Myometrial cell (primary cell): ENCODE data around the gene GRB10. TPM values are rescaled to one million over a fixed set of nuclear protein-coding genes. Genes with fewer than 3 reads are reported as not detected.

ENCODE experiments used
- total RNA-seq: library from RNA; depleted of rRNA; stranded (reverse); fragments of >200 nt; gene quantifications from 2 replicates; pipeline ENCODE4 v1.2.3, GENCODE V29; 2015

GRB10 gene
- 17.9 and 22.0 TPM in 2 replicates for total RNA-seq

DNA sequence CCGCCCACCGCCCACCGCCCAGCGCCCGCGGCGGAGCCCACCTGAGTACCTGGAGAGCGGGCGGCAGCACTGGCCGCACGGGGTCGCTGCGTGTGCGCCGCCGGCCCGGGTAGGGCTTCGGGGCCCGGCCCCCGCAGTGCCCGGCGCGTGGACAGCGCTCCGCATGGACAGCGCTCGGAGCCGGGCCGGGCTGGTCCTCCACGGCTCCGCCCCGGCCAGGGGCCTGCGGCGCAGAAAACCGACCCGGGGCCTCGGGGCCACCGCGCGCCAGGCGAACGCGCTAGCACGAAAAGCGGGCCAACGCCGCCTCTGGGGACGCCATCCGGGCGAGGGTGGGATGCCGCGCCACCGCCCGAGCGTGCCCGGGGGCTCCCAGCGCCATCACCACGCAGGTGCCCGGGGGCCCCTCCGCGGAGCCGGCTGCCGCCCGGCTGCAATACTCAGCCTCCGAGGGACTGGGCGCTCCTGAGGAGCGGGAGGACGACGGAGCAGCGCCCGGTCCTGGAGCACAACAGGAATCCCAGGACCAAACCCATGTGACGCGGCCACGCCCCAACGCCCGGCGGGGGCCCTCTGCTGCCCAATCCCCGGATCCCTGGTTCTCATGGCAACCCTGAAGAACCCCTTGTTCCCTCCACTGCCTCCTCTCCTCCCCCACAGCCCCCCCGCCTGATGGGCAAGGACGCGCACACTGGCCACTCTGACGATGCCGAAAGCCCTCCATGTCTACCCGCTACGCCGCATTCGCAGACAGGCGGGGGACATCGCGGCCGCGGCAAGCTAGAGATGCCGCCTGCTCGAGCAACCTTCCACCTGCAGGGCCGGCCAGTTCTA lies at the start of gene GRB10:
Gene GRB10 (minus strand): TSS at position 522 of the 834 bp plus-strand sequence. CDS start 50,574 bp downstream, outside the sequence.

DNA sequence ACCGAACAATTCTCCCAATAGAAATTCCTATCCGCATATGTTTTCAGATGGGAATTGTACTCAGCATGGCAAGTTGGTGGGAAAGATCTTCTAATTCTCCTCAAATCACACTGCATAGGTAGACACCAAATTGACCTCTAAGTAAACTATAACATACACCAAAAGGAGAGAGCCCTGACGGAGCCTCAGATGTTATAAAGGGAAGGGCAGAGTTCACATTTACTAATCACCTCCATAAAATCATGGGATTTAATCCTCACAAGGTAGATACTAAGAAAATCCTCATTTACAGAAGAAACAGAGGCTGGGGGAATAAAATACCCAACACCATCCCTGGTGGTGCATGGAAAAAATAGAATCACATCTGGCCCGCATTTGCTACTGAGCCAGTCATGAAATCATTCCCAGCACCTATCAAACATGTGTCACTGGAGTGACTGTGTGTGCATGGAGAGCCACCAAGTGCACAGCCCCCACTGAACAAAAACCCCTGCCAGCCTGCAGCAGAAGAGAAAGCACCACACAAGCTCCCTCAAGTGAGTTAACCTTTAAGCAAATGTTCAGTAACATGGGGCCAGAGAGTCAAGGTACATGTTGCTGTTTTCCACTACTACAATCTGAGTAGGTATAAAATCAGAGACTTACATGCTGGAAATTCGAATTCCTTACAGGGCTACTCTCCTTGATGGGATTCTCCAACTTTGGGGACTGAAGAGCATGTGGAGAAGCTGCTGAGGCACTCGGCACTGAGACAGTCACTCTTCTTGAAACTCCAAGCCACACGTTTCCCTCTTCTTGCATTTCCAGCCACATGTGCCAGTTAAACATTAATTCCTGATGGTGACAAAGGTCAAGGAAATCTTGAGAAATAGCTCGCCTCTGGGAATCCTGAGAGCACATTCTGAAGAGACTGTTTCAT lies 217.8 kb downstream of the GRB10 start, which contains the start of gene DDC:
Gene DDC (minus strand): TSS at position 766 of the 919 bp plus-strand sequence. CDS start 21,320 bp downstream, outside the sequence.

Other genes with a start within 250 kb of the GRB10 start
- not detected in 2 replicates for gene DDC, start 217.5 kb downstream of the GRB10 start, total RNA-seq